Measurements from ENCODE around the gene NDE1. TPM values are rescaled to one million over a fixed set of nuclear protein-coding genes. Genes with fewer than 3 reads are reported as not detected.

The NDE1 gene
- total and polyA plus RNA-seq, 2 of the 4 experiments (the other 2 are of a cell fraction) = 22.7 to 29.2 TPM

DNA sequence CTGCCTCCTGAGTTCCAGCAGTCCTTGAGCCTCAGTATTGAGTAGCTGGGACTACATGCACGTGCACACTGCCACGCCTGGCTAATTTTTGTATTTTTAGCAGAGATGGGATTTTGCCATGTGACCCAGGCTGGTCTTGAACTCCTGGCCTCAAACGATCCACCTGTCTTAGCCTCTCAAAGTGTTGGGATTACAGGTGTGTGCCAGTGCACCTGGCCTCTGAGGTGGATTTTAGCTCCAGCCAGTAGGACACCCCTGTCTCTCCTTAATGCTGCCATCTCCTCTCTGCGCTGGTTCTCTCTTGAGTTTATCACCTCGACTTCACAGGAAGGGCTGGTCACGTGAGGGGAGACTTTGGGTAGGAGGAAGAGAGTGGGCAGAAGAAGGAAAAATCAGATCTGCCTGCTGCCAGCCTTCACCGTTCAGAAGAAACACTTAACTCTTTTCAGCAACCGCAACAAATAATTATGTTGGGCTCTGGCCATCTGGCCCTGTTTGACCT is 55.1 kb downstream of the NDE1 start:
- H3K56ac ChIP-seq (ENCODE audit: extremely low read depth, insufficient read depth, low read length) = no peak overlapping the region

More for the DNA sequence above, 55.1 kb downstream of the NDE1 start:
- H2AFZ ChIP-seq (replicated peaks; ENCODE audit: low read length, poor library complexity) = no peak overlapping the region
- no peaks in the 10 kb centered on the region for H3K27me3 ChIP-seq (ENCODE audit: control insufficient read depth, insufficient read depth, low read length)
- H3K9me1 ChIP-seq (ENCODE audit: insufficient read depth, low read length) = peaks cover 14% of the 10 kb centered on the region
- H2BK5ac ChIP-seq (ENCODE audit: low read depth, low read length, poor library complexity, severe bottlenecking) = no peak overlapping the region
- peaks cover 4 to 30% of the 10 kb centered on the region in 2 experiments; a peak in 3 of 4 replicates for H3K79me1 ChIP-seq (ENCODE audit: low read depth in 1 of 2, low read length in 2 of 2)
- in situ Hi-C loops (cut with MboI; ENCODE audit: low sequenced_read_pairs) (no loop called here), intact Hi-C loops (cut with micrococcal nuclease) (loop anchor here (10.0 kb wide), 2 partner anchors 280 to 490 kb away; no protein-coding TSS in a partner anchor), dilution Hi-C loops (cut with HindIII; ENCODE audit: low sequenced_read_pairs, unreplicated experiment) (no loop called here)
- no TSS peak for BruUV-seq (replicated peaks)
- no peak overlapping the region for H3K23ac ChIP-seq (ENCODE audit: low read depth, low read length)
- no peak overlapping the region for H3K14ac ChIP-seq (replicated peaks; ENCODE audit: low read depth, low read length)
- peaks cover 8% of the 10 kb centered on the region for H3K4me1 ChIP-seq (ENCODE audit: control insufficient read depth, insufficient read depth, low read length)
- no peak overlapping the region for H2AK9ac ChIP-seq (replicated peaks; ENCODE audit: low read depth, low read length, poor library complexity)
- H2AK5ac ChIP-seq (ENCODE audit: low read depth, low read length) = no peak overlapping the region
- no peak overlapping the region for H2BK15ac ChIP-seq (ENCODE audit: low read depth, low read length)
- no peak overlapping the region for H2BK120ac ChIP-seq (ENCODE audit: low read depth, low read length)
- no peak overlapping the region for H3K4ac ChIP-seq (ENCODE audit: low read depth, low read length)
- H3K9ac ChIP-seq (ENCODE audit: low read depth, low read length) = no peak overlapping the region
- ATAC-seq (ENCODE audit: low read depth) (no peak), DNase-seq (no peak)
- TF ChIP-seq, protein P1, sequence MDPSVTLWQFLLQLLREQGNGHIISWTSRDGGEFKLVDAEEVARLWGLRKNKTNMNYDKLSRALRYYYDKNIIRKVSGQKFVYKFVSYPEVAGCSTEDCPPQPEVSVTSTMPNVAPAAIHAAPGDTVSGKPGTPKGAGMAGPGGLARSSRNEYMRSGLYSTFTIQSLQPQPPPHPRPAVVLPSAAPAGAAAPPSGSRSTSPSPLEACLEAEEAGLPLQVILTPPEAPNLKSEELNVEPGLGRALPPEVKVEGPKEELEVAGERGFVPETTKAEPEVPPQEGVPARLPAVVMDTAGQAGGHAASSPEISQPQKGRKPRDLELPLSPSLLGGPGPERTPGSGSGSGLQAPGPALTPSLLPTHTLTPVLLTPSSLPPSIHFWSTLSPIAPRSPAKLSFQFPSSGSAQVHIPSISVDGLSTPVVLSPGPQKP (IDR thresholded peaks at IDR 0.05; ENCODE audit: borderline replicate concordance, low read depth, low read length) = no peak
- TF ChIP-seq POLR2A (IDR thresholded peaks at IDR 0.05; ENCODE audit: low read depth, low read length) (no peak), MXI1 (IDR thresholded peaks at IDR 0.05; ENCODE audit: borderline replicate concordance, low read depth, low read length) (no peak), MAFK (IDR thresholded peaks at IDR 0.05; ENCODE audit: low read depth, low read length) (no peak), RAD21 (IDR thresholded peaks at IDR 0.05; ENCODE audit: low read length) (no peak), SMC3 (IDR thresholded peaks at IDR 0.05; ENCODE audit: low read depth, low read length) (no peak), CHD1 (IDR thresholded peaks at IDR 0.05; ENCODE audit: low read depth, low read length) (no peak), NFE2L2 (IDR thresholded peaks at IDR 0.05; ENCODE audit: low read depth, low read length) (no peak), CTCF (conservative IDR thresholded peaks at IDR 0.05; ENCODE audit: low read depth, low read length) (no peak), CEBPB (IDR thresholded peaks at IDR 0.05; ENCODE audit: low read depth, low read length) (no peak), FOS (IDR thresholded peaks at IDR 0.05; ENCODE audit: low read depth, low read length) (no peak)
- TF ChIP-seq, protein P2, sequence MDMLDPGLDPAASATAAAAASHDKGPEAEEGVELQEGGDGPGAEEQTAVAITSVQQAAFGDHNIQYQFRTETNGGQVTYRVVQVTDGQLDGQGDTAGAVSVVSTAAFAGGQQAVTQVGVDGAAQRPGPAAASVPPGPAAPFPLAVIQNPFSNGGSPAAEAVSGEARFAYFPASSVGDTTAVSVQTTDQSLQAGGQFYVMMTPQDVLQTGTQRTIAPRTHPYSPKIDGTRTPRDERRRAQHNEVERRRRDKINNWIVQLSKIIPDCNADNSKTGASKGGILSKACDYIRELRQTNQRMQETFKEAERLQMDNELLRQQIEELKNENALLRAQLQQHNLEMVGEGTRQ (IDR thresholded peaks at IDR 0.05; ENCODE audit: low read depth, low read length) = no peak
- H3K4me3 ChIP-seq (ENCODE audit: insufficient read depth, low read depth, low read length) = no peak overlapping the region
- H3K27ac ChIP-seq (ENCODE audit: insufficient read depth, low read length) = no peak overlapping the region
- H4K20me1 ChIP-seq (ENCODE audit: insufficient read depth, low read length) = peaks cover 3% of the 10 kb centered on the region; the same call in 1 of the 2 replicates
- CTCF ChIA-PET = no interaction called here
- 60% methylated on average over 1 of the region's 8 CpGs; no CpG with 5 or more reads in 1 of the 2 experiments for WGBS, 2 experiments (ENCODE audit: extremely low coverage in 2 of 2, insufficient read length in 1 of 2)
- H3K4me2 ChIP-seq (ENCODE audit: low read depth, low read length) = no peak overlapping the region
- H4K5ac ChIP-seq (ENCODE audit: low read depth, low read length) = no peak overlapping the region
- H4K8ac ChIP-seq (ENCODE audit: low read depth in 2 of 2, low read length in 2 of 2) = no peak overlapping the region
- POLR2A ChIA-PET (ENCODE audit: unreplicated experiment) = no interaction called here
- H3K18ac ChIP-seq (ENCODE audit: low read depth, low read length) = no peak overlapping the region
- H2BK20ac ChIP-seq (ENCODE audit: low read depth, low read length) = no peak overlapping the region
- peaks cover 14% of the 10 kb centered on the region for H3K36me3 ChIP-seq (ENCODE audit: control insufficient read depth, insufficient read depth, low read length)
- H4K91ac ChIP-seq (ENCODE audit: insufficient read depth, low read depth, low read length) = no peak overlapping the region
- H3K9me3 ChIP-seq (ENCODE audit: control insufficient read depth, insufficient read depth, low read length) = no peaks in the 10 kb centered on the region

All from IMR-90 (cell line).